ENCODE results near the gene NRBP1. TPM values are rescaled to one million over a fixed set of nuclear protein-coding genes. Genes with fewer than 3 reads are reported as not detected.

Gene NRBP1
- polyA plus RNA-seq, 1 donor, result 89.0 TPM

GRCh38 chr2:27445615-27446014 lies 17.2 kb downstream of the NRBP1 start:
- DNase-seq, result no peak
- H3K36me3 ChIP-seq (ENCODE audit: control insufficient read depth, insufficient read depth, low read length), result peaks cover 41% of the 10 kb centered on the region
- no peak overlapping the region for H3K4me3 ChIP-seq (ENCODE audit: low read length)
- no peaks in the 10 kb centered on the region for H3K27me3 ChIP-seq (ENCODE audit: control insufficient read depth, insufficient read depth, low read length)
- WGBS (ENCODE audit: insufficient coverage, low lambda C conversion rate), result no CpG with 5 or more reads among the region's 8 CpGs
- H3K27ac ChIP-seq (ENCODE audit: low read length), result peak overlapping the region; percentile 93
- H3K9me3 ChIP-seq (ENCODE audit: control insufficient read depth, low read depth, low read length), result no peaks in the 10 kb centered on the region
- H3K4me1 ChIP-seq (ENCODE audit: control insufficient read depth, insufficient read depth, low read length), result peaks cover 23% of the 10 kb centered on the region

DNA sequence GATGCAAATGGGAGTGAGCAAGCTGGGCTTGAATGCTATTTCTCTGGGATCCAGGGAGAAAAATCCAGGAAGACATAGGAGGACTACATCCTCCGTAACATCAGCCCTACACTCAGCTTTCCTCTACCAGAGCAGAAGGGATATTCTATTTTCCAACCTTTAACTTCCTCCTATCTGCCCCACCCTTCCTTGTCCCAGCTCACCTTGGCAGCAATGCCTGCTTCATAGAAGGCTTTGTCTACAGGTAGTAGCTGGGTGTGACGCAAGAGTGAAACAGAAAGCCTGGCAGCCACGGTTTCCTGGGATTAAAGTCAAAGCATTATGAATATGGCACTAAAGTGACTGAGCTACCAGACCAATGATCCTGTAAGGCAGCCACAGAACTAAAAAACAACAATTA lies 17.6 kb downstream of the NRBP1 start:
- no peaks in the 10 kb centered on the region for H3K27me3 ChIP-seq (ENCODE audit: control insufficient read depth, insufficient read depth, low read length)
- peaks cover 36% of the 10 kb centered on the region for H3K36me3 ChIP-seq (ENCODE audit: control insufficient read depth, insufficient read depth, low read length)
- peaks cover 23% of the 10 kb centered on the region for H3K4me1 ChIP-seq (ENCODE audit: control insufficient read depth, insufficient read depth, low read length)
- H3K27ac ChIP-seq (ENCODE audit: low read length), result peak overlapping the region; percentile 93
- DNase-seq, result peak; percentile 92 to 96
- WGBS (ENCODE audit: insufficient coverage, low lambda C conversion rate), result no CpG with 5 or more reads among the region's 3 CpGs
- no peak overlapping the region for H3K4me3 ChIP-seq (ENCODE audit: low read length)
- no peaks in the 10 kb centered on the region for H3K9me3 ChIP-seq (ENCODE audit: control insufficient read depth, low read depth, low read length)

DNA sequence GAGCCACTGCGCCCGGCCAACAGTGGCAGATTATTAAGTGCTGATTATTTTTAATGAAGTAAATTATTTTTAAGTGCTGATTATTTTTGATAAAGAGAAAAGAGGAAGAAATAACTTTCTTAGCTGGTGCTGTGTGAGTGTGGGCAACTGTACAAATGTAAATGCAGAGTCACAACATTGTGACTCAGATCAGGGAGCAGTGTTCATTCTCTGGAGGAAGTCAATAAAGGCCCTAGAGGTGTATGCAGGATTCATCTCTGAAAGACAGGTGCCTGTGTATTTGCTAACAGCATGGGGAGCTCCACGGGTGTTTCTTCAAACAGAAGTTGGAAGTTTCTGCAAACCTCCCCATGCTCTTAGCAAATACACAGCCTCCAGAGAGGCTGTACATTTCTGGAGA lies 19.9 kb downstream of the NRBP1 start:
- DNase-seq, result no peak
- Histone ChIP-seq H3K4me1 (ENCODE audit: control insufficient read depth, insufficient read depth, low read length) (peaks cover 12% of the 10 kb centered on the region), H3K27ac (ENCODE audit: low read length) (no peak overlapping the region), H3K36me3 (ENCODE audit: control insufficient read depth, insufficient read depth, low read length) (peaks cover 39% of the 10 kb centered on the region), H3K9me3 (ENCODE audit: control insufficient read depth, low read depth, low read length) (no peaks in the 10 kb centered on the region), H3K4me3 (ENCODE audit: low read length) (no peak overlapping the region), H3K27me3 (ENCODE audit: control insufficient read depth, insufficient read depth, low read length) (no peaks in the 10 kb centered on the region)
- no CpG with 5 or more reads among the region's 3 CpGs for WGBS (ENCODE audit: insufficient coverage, low lambda C conversion rate)

- Histone ChIP-seq H3K4me3 (ENCODE audit: low read length) (no peak overlapping the region), H3K36me3 (ENCODE audit: control insufficient read depth, insufficient read depth, low read length) (peaks cover 52% of the 10 kb centered on the region), H3K27ac (ENCODE audit: low read length) (no peak overlapping the region), H3K27me3 (ENCODE audit: control insufficient read depth, insufficient read depth, low read length) (no peaks in the 10 kb centered on the region), H3K4me1 (ENCODE audit: control insufficient read depth, insufficient read depth, low read length) (peaks cover 3% of the 10 kb centered on the region), H3K9me3 (ENCODE audit: control insufficient read depth, low read depth, low read length) (no peaks in the 10 kb centered on the region)
- WGBS (ENCODE audit: insufficient coverage, low lambda C conversion rate), result no CpG with 5 or more reads among the region's 1 CpG
- DNase-seq, result no peak
Observed at GRCh38 chr2:27451095-27451494, 22.7 kb downstream of the NRBP1 start.

DNA sequence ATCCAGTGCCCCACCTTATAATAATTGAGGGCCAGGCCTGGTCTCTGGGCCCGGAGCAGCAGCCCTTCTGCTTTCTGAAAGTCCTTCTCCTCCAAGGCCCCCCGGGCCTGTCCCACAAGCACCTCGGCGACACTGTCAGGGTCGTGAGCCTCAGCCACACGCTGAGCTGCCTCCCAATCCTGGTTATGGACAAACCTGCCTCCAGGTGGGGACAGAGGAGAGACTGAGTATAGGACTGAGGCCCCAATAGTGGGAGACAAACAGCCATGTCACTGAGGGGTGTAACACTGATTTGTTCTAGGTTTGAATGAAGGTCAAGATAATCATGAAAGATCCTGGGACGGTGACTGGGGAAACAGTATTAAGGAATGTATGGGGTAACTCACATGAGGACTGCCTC lies 25.5 kb downstream of the NRBP1 start:
- H3K9me3 ChIP-seq (ENCODE audit: control insufficient read depth, low read depth, low read length), result no peaks in the 10 kb centered on the region
- H3K27ac ChIP-seq (ENCODE audit: low read length), result no peak overlapping the region
- no CpG with 5 or more reads among the region's 7 CpGs for WGBS (ENCODE audit: insufficient coverage, low lambda C conversion rate)
- peaks cover 59% of the 10 kb centered on the region for H3K36me3 ChIP-seq (ENCODE audit: control insufficient read depth, insufficient read depth, low read length)
- DNase-seq, result no peak
- no peaks in the 10 kb centered on the region for H3K4me1 ChIP-seq (ENCODE audit: control insufficient read depth, insufficient read depth, low read length)
- H3K27me3 ChIP-seq (ENCODE audit: control insufficient read depth, insufficient read depth, low read length), result no peaks in the 10 kb centered on the region
- no peak overlapping the region for H3K4me3 ChIP-seq (ENCODE audit: low read length)

DNA sequence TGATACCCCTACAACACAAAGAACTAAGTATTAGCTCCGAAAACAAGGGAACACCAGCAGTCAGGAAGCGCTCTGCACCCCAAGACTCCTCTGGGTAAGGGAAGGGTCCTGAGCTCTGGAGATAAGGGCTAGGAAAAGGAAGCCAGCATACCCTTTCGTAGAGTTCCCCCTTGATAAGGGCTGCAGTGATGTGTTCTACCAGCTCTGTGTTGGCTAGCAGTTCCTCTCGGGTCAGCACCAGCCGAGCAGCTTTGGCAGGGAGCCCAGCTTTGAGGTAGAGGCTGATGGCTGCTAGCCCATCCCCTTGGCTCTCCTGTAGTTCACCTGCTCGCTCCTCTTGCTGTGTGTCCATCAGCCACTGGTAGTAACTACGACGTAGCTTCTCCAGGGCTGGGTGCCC lies 32.7 kb downstream of the NRBP1 start:
- H3K36me3 ChIP-seq (ENCODE audit: control insufficient read depth, insufficient read depth, low read length), result peaks cover 34% of the 10 kb centered on the region
- WGBS (ENCODE audit: insufficient coverage, low lambda C conversion rate), result no CpG with 5 or more reads among the region's 8 CpGs
- H3K4me3 ChIP-seq (ENCODE audit: low read length), result no peak overlapping the region
- DNase-seq, result no peak
- H3K27me3 ChIP-seq (ENCODE audit: control insufficient read depth, insufficient read depth, low read length), result no peaks in the 10 kb centered on the region
- H3K27ac ChIP-seq (ENCODE audit: low read length), result no peak overlapping the region
- H3K4me1 ChIP-seq (ENCODE audit: control insufficient read depth, insufficient read depth, low read length), result no peaks in the 10 kb centered on the region
- no peaks in the 10 kb centered on the region for H3K9me3 ChIP-seq (ENCODE audit: control insufficient read depth, low read depth, low read length)

DNA sequence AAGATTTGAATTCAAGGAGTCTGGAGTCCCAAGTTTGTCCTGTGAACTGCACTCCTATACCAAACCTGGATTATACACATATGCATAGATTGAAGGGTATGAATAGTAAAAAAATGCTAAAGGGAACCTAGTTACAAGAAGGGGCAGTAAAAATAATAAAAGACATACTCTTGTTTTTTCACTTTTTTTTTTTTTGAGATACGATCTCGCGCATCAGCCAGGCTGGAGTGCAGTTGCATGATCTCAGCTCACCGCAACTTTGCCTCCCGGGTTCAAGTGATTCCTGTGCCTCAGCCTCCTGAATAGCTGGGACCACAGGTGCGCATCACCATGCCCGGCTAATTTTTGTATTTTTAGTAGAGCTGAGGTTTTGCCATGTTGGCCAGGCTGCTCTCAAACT lies 36.0 kb downstream of the NRBP1 start:
- no peaks in the 10 kb centered on the region for H3K27me3 ChIP-seq (ENCODE audit: control insufficient read depth, insufficient read depth, low read length)
- DNase-seq, result no peak
- no peaks in the 10 kb centered on the region for H3K9me3 ChIP-seq (ENCODE audit: control insufficient read depth, low read depth, low read length)
- H3K27ac ChIP-seq (ENCODE audit: low read length), result no peak overlapping the region
- no peaks in the 10 kb centered on the region for H3K4me1 ChIP-seq (ENCODE audit: control insufficient read depth, insufficient read depth, low read length)
- H3K36me3 ChIP-seq (ENCODE audit: control insufficient read depth, insufficient read depth, low read length), result peaks cover 11% of the 10 kb centered on the region
- no peak overlapping the region for H3K4me3 ChIP-seq (ENCODE audit: low read length)
- WGBS (ENCODE audit: insufficient coverage, low lambda C conversion rate), result 100% methylated on average over 3 of the region's 7 CpGs

DNA sequence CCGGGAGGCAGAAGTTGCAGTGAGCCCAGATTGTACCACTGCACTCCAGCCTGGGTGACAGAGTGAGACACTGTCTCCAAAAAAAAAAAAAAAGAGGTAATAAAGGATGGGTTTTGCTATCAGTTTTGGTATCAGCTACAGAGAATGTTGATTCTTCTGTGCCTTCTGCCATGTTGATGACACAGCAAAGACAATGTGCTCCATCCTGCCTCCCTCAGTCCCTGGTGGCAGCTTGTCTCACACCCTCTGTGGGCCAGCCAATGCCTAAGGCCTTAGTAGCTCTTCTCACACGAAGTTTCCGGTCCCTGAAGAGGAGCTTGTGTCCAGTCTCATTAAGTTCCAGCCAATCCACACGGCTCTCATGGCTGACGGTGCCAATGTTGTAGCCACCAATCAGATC lies 43.5 kb downstream of the NRBP1 start:
- Histone ChIP-seq H3K4me3 (ENCODE audit: low read length) (no peak overlapping the region), H3K36me3 (ENCODE audit: control insufficient read depth, insufficient read depth, low read length) (peaks cover 18% of the 10 kb centered on the region), H3K27ac (ENCODE audit: low read length) (no peak overlapping the region), H3K27me3 (ENCODE audit: control insufficient read depth, insufficient read depth, low read length) (no peaks in the 10 kb centered on the region), H3K4me1 (ENCODE audit: control insufficient read depth, insufficient read depth, low read length) (no peaks in the 10 kb centered on the region), H3K9me3 (ENCODE audit: control insufficient read depth, low read depth, low read length) (no peaks in the 10 kb centered on the region)
- 90% methylated on average over 2 of the region's 5 CpGs for WGBS (ENCODE audit: insufficient coverage, low lambda C conversion rate)
- no peak for DNase-seq

DNA sequence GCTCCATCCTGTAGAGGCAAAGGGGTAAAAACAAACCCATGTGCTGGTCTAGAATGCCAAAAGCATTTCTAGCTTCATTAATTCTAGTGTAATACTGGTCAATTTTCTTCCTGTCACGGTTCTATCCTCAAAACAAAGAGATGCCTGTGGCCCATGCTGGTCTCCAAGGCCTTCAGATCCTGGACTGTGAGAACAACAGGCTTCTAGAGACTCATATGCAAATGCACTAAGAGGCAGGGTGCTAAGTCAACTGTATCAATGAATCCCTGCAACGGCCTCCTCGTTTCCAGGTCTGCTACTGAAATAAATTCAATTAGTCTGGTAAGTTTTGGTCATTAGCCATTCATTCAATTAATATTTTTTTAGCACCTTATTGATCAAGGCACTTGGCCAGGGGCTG lies 57.1 kb downstream of the NRBP1 start:
- no peaks in the 10 kb centered on the region for H3K27me3 ChIP-seq (ENCODE audit: control insufficient read depth, insufficient read depth, low read length)
- no peaks in the 10 kb centered on the region for H3K9me3 ChIP-seq (ENCODE audit: control insufficient read depth, low read depth, low read length)
- H3K4me3 ChIP-seq (ENCODE audit: low read length), result no peak overlapping the region
- peaks cover 11% of the 10 kb centered on the region for H3K4me1 ChIP-seq (ENCODE audit: control insufficient read depth, insufficient read depth, low read length)
- H3K36me3 ChIP-seq (ENCODE audit: control insufficient read depth, insufficient read depth, low read length), result peaks cover 20% of the 10 kb centered on the region
- no CpG with 5 or more reads among the region's 3 CpGs for WGBS (ENCODE audit: insufficient coverage, low lambda C conversion rate)
- DNase-seq, result no peak
- H3K27ac ChIP-seq (ENCODE audit: low read length), result no peak overlapping the region

GRCh38 chr2:27489118-27489497 lies 60.7 kb downstream of the NRBP1 start:
- Histone ChIP-seq H3K4me1 (ENCODE audit: control insufficient read depth, insufficient read depth, low read length) (peaks cover 11% of the 10 kb centered on the region), H3K27ac (ENCODE audit: low read length) (peak overlapping the region; percentile 44), H3K27me3 (ENCODE audit: control insufficient read depth, insufficient read depth, low read length) (peaks cover 8% of the 10 kb centered on the region), H3K4me3 (ENCODE audit: low read length) (peak overlapping the region; percentile 57), H3K36me3 (ENCODE audit: control insufficient read depth, insufficient read depth, low read length) (peaks cover under 1% of the 10 kb centered on the region), H3K9me3 (ENCODE audit: control insufficient read depth, low read depth, low read length) (no peaks in the 10 kb centered on the region)
- no peak for DNase-seq
- no CpG with 5 or more reads among the region's 11 CpGs for WGBS (ENCODE audit: insufficient coverage, low lambda C conversion rate)

GRCh38 chr2:27489498-27490397 lies 61.3 kb downstream of the NRBP1 start, which contains the start of gene IFT172:
Gene IFT172, minus strand, starts transcription at chr2:27489743. Its CDS starts 90 bp downstream, at chr2:27489653.
- 53% methylated on average over 3 of the region's 43 CpGs for WGBS (ENCODE audit: insufficient coverage, low lambda C conversion rate)
- peak within 1 kb of the TSS; percentile 77 for H3K27ac ChIP-seq (ENCODE audit: low read length)

More at GRCh38 chr2:27489498-27490397, 61.3 kb downstream of the NRBP1 start, which contains the start of gene IFT172:
- Histone ChIP-seq H3K27me3 (ENCODE audit: control insufficient read depth, insufficient read depth, low read length) (peaks cover 14% of the 10 kb centered on the region), H3K36me3 (ENCODE audit: control insufficient read depth, insufficient read depth, low read length) (no peaks in the 10 kb centered on the region), H3K9me3 (ENCODE audit: control insufficient read depth, low read depth, low read length) (no peaks in the 10 kb centered on the region), H3K4me1 (ENCODE audit: control insufficient read depth, insufficient read depth, low read length) (peaks cover 13% of the 10 kb centered on the region), H3K4me3 (ENCODE audit: low read length) (peak within 1 kb of the TSS; percentile 57)
- DNase-seq, result peak; percentile 100

Data from large intestine (tissue), 3 donors.